Brain pericyte (primary cell): ENCODE results near the gene GLIS1.

Experiments
- DNase-seq: peaks from one replicate; pipeline ENCODE4 v3.0.0-alpha.2; 2012; ENCODE audit warnings: low read depth, low spot score

GLIS1 gene

GRCh38 chr1:53718443-53718842 lies 20.5 kb downstream of the GLIS1 start:
- DNase-seq: no peak

GRCh38 chr1:53717025-53717804 lies 21.7 kb downstream of the GLIS1 start:
- no peak for DNase-seq

- no peak for DNase-seq
Observed at GRCh38 chr1:53716150-53716549, 22.8 kb downstream of the GLIS1 start.

GRCh38 chr1:53715478-53715877 lies 23.5 kb downstream of the GLIS1 start:
- DNase-seq: no peak

- no peak for DNase-seq
Observed at GRCh38 chr1:53712276-53712675, 26.7 kb downstream of the GLIS1 start.

- DNase-seq: no peak
Observed at GRCh38 chr1:53710584-53710983, 28.4 kb downstream of the GLIS1 start.

GRCh38 chr1:53708687-53709086 lies 30.3 kb downstream of the GLIS1 start:
- no peak for DNase-seq

- DNase-seq: no peak
Observed at GRCh38 chr1:53706356-53706755, 32.6 kb downstream of the GLIS1 start.

- no peak for DNase-seq
Observed at GRCh38 chr1:53705446-53706096, 33.4 kb downstream of the GLIS1 start.

- no peak for DNase-seq
Observed at GRCh38 chr1:53704804-53705445, 34.0 kb downstream of the GLIS1 start.

GRCh38 chr1:53704304-53704703 lies 34.7 kb downstream of the GLIS1 start:
- DNase-seq: no peak

- no peak for DNase-seq
Observed at GRCh38 chr1:53703174-53703573, 35.8 kb downstream of the GLIS1 start.

- no peak for DNase-seq
Observed at GRCh38 chr1:53702341-53702740, 36.6 kb downstream of the GLIS1 start.

- no peak for DNase-seq
Observed at GRCh38 chr1:53700776-53701175, 38.2 kb downstream of the GLIS1 start.

- DNase-seq: no peak
Observed at GRCh38 chr1:53699981-53700380, 39.0 kb downstream of the GLIS1 start.

GRCh38 chr1:53698384-53698980 lies 40.5 kb downstream of the GLIS1 start:
- DNase-seq: no peak

GRCh38 chr1:53697721-53698383 lies 41.1 kb downstream of the GLIS1 start:
- no peak for DNase-seq

- DNase-seq: no peak
Observed at GRCh38 chr1:53696990-53697389, 42.0 kb downstream of the GLIS1 start.

- DNase-seq: no peak
Observed at GRCh38 chr1:53696571-53696970, 42.4 kb downstream of the GLIS1 start.

- DNase-seq: no peak
Observed at GRCh38 chr1:53696051-53696450, 42.9 kb downstream of the GLIS1 start.

- no peak for DNase-seq
Observed at GRCh38 chr1:53695116-53695515, 43.8 kb downstream of the GLIS1 start.

- no peak for DNase-seq
Observed at GRCh38 chr1:53694718-53695091, 44.3 kb downstream of the GLIS1 start.
